ENCODE data around the gene MEIS3.

GRCh38 chr19:47418692-47419029 is 666 bp downstream of the MEIS3 start:
- no peak for TF ChIP-seq POLR2AphosphoS5 (IDR thresholded peaks at IDR 0.05; ENCODE audit: low read depth, low read length)
- TF ChIP-seq TEAD4 (IDR thresholded peaks at IDR 0.05; ENCODE audit: borderline replicate concordance, insufficient read depth), result no peak
- TF ChIP-seq CTCF (IDR thresholded peaks at IDR 0.05), result no peak
- no peak for TF ChIP-seq RAD21 (IDR thresholded peaks at IDR 0.05; ENCODE audit: low read length)
- no peak for TF ChIP-seq SIN3A (IDR thresholded peaks at IDR 0.05; ENCODE audit: borderline replicate concordance, low read depth, low read length)
- TF ChIP-seq REST (IDR thresholded peaks at IDR 0.05; ENCODE audit: low read depth, low read length), result no peak
- TF ChIP-seq EZH2phosphoT487 (IDR thresholded peaks at IDR 0.05; ENCODE audit: borderline replicate concordance, low read depth), result no peak
- TF ChIP-seq SMC3 (IDR thresholded peaks at IDR 0.05; ENCODE audit: low read depth, low read length), result no peak
- no peak for TF ChIP-seq MXI1 (IDR thresholded peaks at IDR 0.05; ENCODE audit: low read depth, low read length)

Measured in SK-N-SH (cell line).